PC-9 (cell line): ENCODE results near the gene TACR2. TPM values are rescaled to one million over a fixed set of nuclear protein-coding genes. Genes with fewer than 3 reads are reported as not detected.
A peak's percentile ranks its signal among the peaks of the same experiment; 100 is the strongest.

Experiments used
- BruUV-seq: library from RNA; stranded (reverse); fragments of 400-500 nt; replicated peaks from 2 replicates; lab custom pipeline; 2021; lab: Mats Ljungman, UMichigan
- CTCF ChIA-PET: fragments of 300-600 bp; sonication (Branson Sonifier 250); formaldehyde crosslinking; loops from one replicate; lab custom pipeline; 2022; ENCODE audit warnings: antibody characterized with exemption; lab: Charles Lee
- POLR2A ChIA-PET: fragments of 300-600 bp; sonication (Branson Sonifier 250); formaldehyde crosslinking; loops from one replicate; lab custom pipeline; 2022; ENCODE audit warnings: antibody characterized with exemption; ENCODE audit not compliant: unreplicated experiment; lab: Charles Lee
- DNase-seq, 2 experiments: peaks; one replicate each; pipeline versions ENCODE4 v3.0.0 to v3.0.0-alpha.2; 2015 to 2022; ENCODE audit warnings: mixed read lengths in 1 of 2
- H2AFZ ChIP-seq: fragments of 200-600 bp; sonication (generic); 2 replicates; pipeline ENCODE4 v1.8.1; 2017; ENCODE audit warnings: antibody characterized with exemption
- H3F3A ChIP-seq: fragments of 200-600 bp; sonication (generic); 2 replicates; pipeline ENCODE4 v1.8.1; 2017; ENCODE audit warnings: antibody characterized with exemption, mild to moderate bottlenecking, low read depth; ENCODE audit not compliant: insufficient read depth
- H3K27ac ChIP-seq: fragments of 200-600 bp; sonication (generic); 2 replicates; pipeline ENCODE4 v1.6.1; 2016; ENCODE audit warnings: mixed run types
- H3K27me3 ChIP-seq: fragments of 200-600 bp; sonication (generic); 2 replicates; pipeline ENCODE4 v1.6.1; 2016; ENCODE audit warnings: low read depth, mixed run types; ENCODE audit not compliant: insufficient read depth
- H3K36me3 ChIP-seq: fragments of 200-600 bp; sonication (generic); 2 replicates; pipeline ENCODE4 v1.6.1; 2016; ENCODE audit warnings: low read depth, mixed run types
- H3K4me1 ChIP-seq: fragments of 200-600 bp; sonication (generic); replicated peaks from 2 replicates; pipeline ENCODE4 v1.6.1; 2016; ENCODE audit warnings: mixed run types; ENCODE audit not compliant: insufficient read depth
- H3K4me2 ChIP-seq: fragments of 200-600 bp; sonication (generic); 2 replicates; pipeline ENCODE4 v1.6.1; 2017; ENCODE audit warnings: mixed run types
- H3K4me3 ChIP-seq: fragments of 200-600 bp; sonication (generic); 2 replicates; pipeline ENCODE4 v1.6.1; 2016; ENCODE audit warnings: mixed run types
- H3K79me2 ChIP-seq: fragments of 200-600 bp; sonication (generic); 2 replicates; pipeline ENCODE4 v1.6.1; 2017; ENCODE audit warnings: low read depth, mixed run types
- H3K9me2 ChIP-seq: fragments of 200-600 bp; sonication (generic); 2 replicates; pipeline ENCODE4 v1.8.1; 2017; ENCODE audit warnings: mild to moderate bottlenecking; ENCODE audit not compliant: insufficient read depth
- H3K9me3 ChIP-seq: fragments of 200-600 bp; sonication (generic); 2 replicates; pipeline ENCODE4 v1.8.1; 2016; ENCODE audit warnings: low read depth; ENCODE audit not compliant: insufficient read depth
- H4K20me1 ChIP-seq: fragments of 200-600 bp; sonication (generic); 2 replicates; pipeline ENCODE4 v1.8.1; 2017; ENCODE audit not compliant: insufficient read depth
- EZH2 ChIP-seq: fragments of 200-600 bp; sonication (generic); IDR thresholded peaks from 2 replicates; pipeline ENCODE4 v1.8.0; 2017; ENCODE audit warnings: antibody characterized with exemption, low read depth
- intact Hi-C: fragments of 100-400 bp; cut with micrococcal nuclease; formaldehyde crosslinking; loops from one replicate; pipeline ENCODE4 v1.10.0; 2022; ENCODE audit not compliant: unreplicated experiment
- total RNA-seq: library from RNA; stranded (reverse); gene quantifications from 2 replicates; pipeline ENCODE4 v1.2.3, GENCODE V29; 2021
- TF ChIP-seq, protein P1 (sequence below): fragments of 200-600 bp; sonication (generic); conservative IDR thresholded peaks from 2 replicates; pipeline ENCODE4 v1.6.1; 2017; ENCODE audit warnings: mixed run types, antibody characterized with exemption, mild to moderate bottlenecking, moderate library complexity

The TACR2 gene
- total RNA-seq, 1 experiment from 2014 or later: not detected

DNA sequence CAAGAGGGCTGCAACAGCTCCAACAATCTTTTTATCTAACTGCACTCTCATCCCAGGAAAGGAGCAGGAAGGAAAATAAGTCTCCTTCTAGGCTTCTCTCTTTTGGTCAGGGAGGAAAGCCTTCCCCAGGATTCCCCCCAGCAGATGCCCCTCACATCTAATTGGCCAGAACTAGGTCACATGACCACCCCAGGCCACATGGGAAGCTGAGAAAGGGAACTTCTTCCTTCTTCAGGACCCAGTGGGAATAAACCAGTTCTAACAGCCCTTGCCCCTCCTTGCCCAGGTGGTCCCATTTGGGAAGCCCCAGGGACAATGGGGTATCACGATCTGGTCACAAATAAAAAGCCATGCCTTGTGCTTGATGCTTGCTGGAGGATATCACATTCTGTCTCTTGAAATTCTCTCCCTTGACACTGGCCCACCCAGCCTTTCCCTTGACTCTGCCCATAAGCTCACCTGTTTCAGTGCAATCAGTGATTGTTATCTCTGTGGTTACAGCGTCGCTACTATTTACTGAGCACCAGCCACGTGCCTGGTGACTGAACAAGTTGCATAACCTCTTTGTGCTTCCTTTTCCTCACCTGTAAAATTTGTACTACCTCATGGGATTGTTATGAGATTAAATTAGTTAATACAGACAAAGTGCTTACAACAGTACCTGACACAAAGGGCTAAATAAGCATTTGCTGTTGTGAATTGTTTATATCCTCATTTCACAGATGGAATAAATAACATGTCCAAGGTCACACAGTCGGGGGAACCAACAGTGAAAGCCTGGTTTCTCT lies 9.0 kb upstream of the TACR2 start:
- peak overlapping the region; percentile 12 for H3K4me2 ChIP-seq

DNA sequence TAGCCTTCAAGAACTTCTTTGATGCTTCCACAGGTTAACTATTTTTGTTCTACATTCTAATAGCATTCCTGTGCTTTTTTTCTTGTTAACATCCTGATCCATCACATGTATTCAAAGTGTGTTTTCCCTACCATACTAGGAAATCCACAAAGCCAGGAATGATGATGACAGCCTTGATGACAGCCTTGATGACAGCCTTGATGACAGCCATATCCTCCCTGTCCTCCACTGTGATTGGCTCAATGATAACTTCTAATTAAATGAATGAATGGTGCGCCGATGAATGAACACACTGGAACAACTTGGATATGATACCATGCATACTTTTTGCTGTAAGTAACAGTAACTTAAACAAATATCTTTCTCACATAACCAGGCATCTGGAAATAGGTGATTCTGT lies 8.3 kb upstream of the TACR2 start:
- Histone ChIP-seq H3K9me3 (no peaks in the 10 kb centered on the region), H3K4me3 (no peak overlapping the region), H3K27me3 (peaks cover 10% of the 10 kb centered on the region; the same call in 1 of the 2 replicates), H3K27ac (no peak overlapping the region), H3K9me2 (no peaks in the 10 kb centered on the region), H3K36me3 (no peaks in the 10 kb centered on the region), H3F3A (peaks cover 27% of the 10 kb centered on the region), H3K4me1 (peaks cover 28% of the 10 kb centered on the region), H2AFZ (no peak overlapping the region), H4K20me1 (no peaks in the 10 kb centered on the region), H3K79me2 (no peaks in the 10 kb centered on the region), H3K4me2 (no peak overlapping the region)
- BruUV-seq: no TSS peak
- intact Hi-C loops: no loop called here
- TF ChIP-seq, protein P1, sequence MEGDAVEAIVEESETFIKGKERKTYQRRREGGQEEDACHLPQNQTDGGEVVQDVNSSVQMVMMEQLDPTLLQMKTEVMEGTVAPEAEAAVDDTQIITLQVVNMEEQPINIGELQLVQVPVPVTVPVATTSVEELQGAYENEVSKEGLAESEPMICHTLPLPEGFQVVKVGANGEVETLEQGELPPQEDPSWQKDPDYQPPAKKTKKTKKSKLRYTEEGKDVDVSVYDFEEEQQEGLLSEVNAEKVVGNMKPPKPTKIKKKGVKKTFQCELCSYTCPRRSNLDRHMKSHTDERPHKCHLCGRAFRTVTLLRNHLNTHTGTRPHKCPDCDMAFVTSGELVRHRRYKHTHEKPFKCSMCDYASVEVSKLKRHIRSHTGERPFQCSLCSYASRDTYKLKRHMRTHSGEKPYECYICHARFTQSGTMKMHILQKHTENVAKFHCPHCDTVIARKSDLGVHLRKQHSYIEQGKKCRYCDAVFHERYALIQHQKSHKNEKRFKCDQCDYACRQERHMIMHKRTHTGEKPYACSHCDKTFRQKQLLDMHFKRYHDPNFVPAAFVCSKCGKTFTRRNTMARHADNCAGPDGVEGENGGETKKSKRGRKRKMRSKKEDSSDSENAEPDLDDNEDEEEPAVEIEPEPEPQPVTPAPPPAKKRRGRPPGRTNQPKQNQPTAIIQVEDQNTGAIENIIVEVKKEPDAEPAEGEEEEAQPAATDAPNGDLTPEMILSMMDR: no peak
- TF ChIP-seq EZH2: no peak
- no peak for DNase-seq
- CTCF ChIA-PET: interaction anchor here (0.6 to 1.2 kb wide), 2 partner anchors 17 to 212 kb away, joined by 4 read pairs; no protein-coding TSS in a partner anchor
- POLR2A ChIA-PET: no interaction called here

More for the DNA sequence above, 9.0 kb upstream of the TACR2 start:
- peaks cover 10% of the 10 kb centered on the region; the same call in 1 of the 2 replicates for H3K27me3 ChIP-seq
- intact Hi-C loops: loop anchor here (1.0 to 2.0 kb wide), 4 partner anchors 13 to 89 kb away; partner anchors contain the start of gene TSPAN15
- no peaks in the 10 kb centered on the region for H4K20me1 ChIP-seq
- H3K79me2 ChIP-seq: no peaks in the 10 kb centered on the region
- peak overlapping the region; percentile 44 for H3K27ac ChIP-seq
- no peak overlapping the region for H2AFZ ChIP-seq
- no TSS peak for BruUV-seq
- H3F3A ChIP-seq: peaks cover 27% of the 10 kb centered on the region
- TF ChIP-seq EZH2: no peak
- H3K4me3 ChIP-seq: no peak overlapping the region
- H3K36me3 ChIP-seq: no peaks in the 10 kb centered on the region
- H3K4me1 ChIP-seq: peaks cover 28% of the 10 kb centered on the region
- peak; percentile 69 to 98 for DNase-seq
- ChIA-PET POLR2A (interaction anchor here (0.5 to 0.7 kb wide), 4 partner anchors 13 to 194 kb away, joined by 3 to 6 read pairs (median 4); no protein-coding TSS in a partner anchor), CTCF (interaction anchor here (0.6 to 1.5 kb wide), 3 partner anchors 17 to 211 kb away, joined by 4 to 5 read pairs (median 4); no protein-coding TSS in a partner anchor)
- no peaks in the 10 kb centered on the region for H3K9me3 ChIP-seq
- H3K9me2 ChIP-seq: no peaks in the 10 kb centered on the region

DNA sequence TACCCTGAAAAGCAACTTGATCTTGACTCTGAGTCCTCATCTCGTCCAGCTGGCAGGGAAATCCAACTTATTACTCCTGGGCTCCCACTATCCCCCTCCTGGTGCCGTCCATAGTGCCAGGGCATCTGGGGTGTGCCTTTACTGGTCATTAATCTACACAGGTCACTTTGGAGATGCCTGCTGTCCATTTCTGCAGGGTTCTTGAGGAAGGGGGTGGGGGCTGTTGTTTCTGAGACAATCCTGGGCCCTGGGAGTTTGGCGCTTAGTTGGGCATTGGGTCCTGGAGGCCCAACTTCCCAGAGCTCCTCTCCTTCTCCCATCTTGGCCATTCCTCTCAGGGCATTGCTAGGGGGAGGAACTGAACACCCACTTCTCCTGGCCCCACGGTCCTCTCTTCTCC lies 6.0 kb upstream of the TACR2 start:
- CTCF ChIA-PET: no interaction called here

More for the DNA sequence above, 6.0 kb upstream of the TACR2 start:
- Histone ChIP-seq H3K27me3 (peaks cover 10% of the 10 kb centered on the region; the same call in 1 of the 2 replicates), H4K20me1 (no peaks in the 10 kb centered on the region), H3K4me3 (no peak overlapping the region), H3K4me2 (no peak overlapping the region), H3K36me3 (no peaks in the 10 kb centered on the region), H3K79me2 (no peaks in the 10 kb centered on the region), H3K4me1 (peaks cover 28% of the 10 kb centered on the region), H3K27ac (no peak overlapping the region), H3F3A (peaks cover 27% of the 10 kb centered on the region), H3K9me2 (no peaks in the 10 kb centered on the region), H2AFZ (no peak overlapping the region), H3K9me3 (no peaks in the 10 kb centered on the region)
- POLR2A ChIA-PET: interaction anchor here (0.8 kb wide), 1 partner anchor 42 kb away, joined by 3 read pairs; no protein-coding TSS in a partner anchor
- no TSS peak for BruUV-seq
- DNase-seq: no peak
- TF ChIP-seq EZH2: no peak
- TF ChIP-seq, protein P1: no peak
- intact Hi-C loops: no loop called here
